Measurements from ENCODE around the gene TCF19. TPM values are rescaled to one million over a fixed set of nuclear protein-coding genes. Genes with fewer than 3 reads are reported as not detected.

The TCF19 gene
- total RNA-seq, 1 experiment from 2014 or later, result 15.0 TPM

DNA sequence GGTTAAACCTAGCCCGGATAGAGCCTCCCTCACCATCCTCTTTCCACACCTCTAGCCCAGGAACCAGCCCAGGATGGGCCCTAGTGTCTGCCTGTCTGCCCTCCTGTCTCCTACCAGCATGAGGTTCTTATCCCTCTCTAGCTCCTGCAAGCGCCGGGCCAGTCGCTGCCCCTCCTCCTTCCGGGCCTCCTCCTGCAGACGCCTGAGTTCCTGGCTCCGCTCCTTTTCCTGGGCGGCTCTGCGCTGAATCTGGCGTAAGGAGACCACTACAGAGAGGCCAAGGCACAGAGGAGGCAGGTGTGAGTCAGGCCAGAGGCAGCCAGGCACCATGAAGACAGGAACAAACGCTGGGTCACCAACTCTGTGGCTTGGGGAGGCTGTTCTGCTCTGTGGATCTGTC lies 15.2 kb upstream of the TCF19 start:
- Histone ChIP-seq H3K79me1 (ENCODE audit: insufficient read depth, low read depth, low read length, poor library complexity, severe bottlenecking) (no peaks in the 10 kb centered on the region), H3K23me2 (ENCODE audit: insufficient read length, low read depth, low read length, poor library complexity, severe bottlenecking) (no peaks in the 10 kb centered on the region), H3K79me2 (ENCODE audit: insufficient read depth, low read length) (no peaks in the 10 kb centered on the region), H2BK5ac (ENCODE audit: insufficient read length, low read length) (no peak overlapping the region), H3K9me3 (ENCODE audit: control insufficient read depth, low read depth, low read length) (no peaks in the 10 kb centered on the region), H3K4me2 (ENCODE audit: insufficient read depth, insufficient read length, low read length) (no peak overlapping the region), H2AK5ac (ENCODE audit: insufficient read length, low read length) (no peak overlapping the region), H2BK20ac (ENCODE audit: low read depth, low read length, poor library complexity, severe bottlenecking) (no peak overlapping the region), H2BK120ac (ENCODE audit: low read depth, low read length, poor library complexity, severe bottlenecking) (no peak overlapping the region), H4K20me1 (ENCODE audit: control insufficient read depth, insufficient read depth, insufficient read length) (no peaks in the 10 kb centered on the region), H2BK15ac (ENCODE audit: low read depth, low read length) (no peak overlapping the region), H2AFZ (ENCODE audit: low read length) (no peak overlapping the region), H3K18ac (ENCODE audit: insufficient read length, low read depth, low read length) (no peak overlapping the region), H3K4me1 (ENCODE audit: insufficient read depth, low read length) (peaks cover 3% of the 10 kb centered on the region; the same call in 1 of the 2 replicates), H3K23ac (ENCODE audit: insufficient read length, low read depth, low read length) (no peak overlapping the region), H4K5ac (ENCODE audit: insufficient read length, low read depth, low read length) (no peak overlapping the region), H3K4ac (ENCODE audit: low read depth, low read length) (no peak overlapping the region), H3K9ac (ENCODE audit: extremely low read depth, insufficient read length, low read length) (no peak overlapping the region), H3T11ph (ENCODE audit: low read length) (no peak overlapping the region), H2BK12ac (ENCODE audit: insufficient read length, low read depth, low read length) (no peak overlapping the region), H3K14ac (ENCODE audit: insufficient read depth, low read length) (no peak overlapping the region; the same call in 1 of the 2 replicates), H4K91ac (ENCODE audit: insufficient read length, low read depth, low read length) (no peak overlapping the region), H3K27ac (ENCODE audit: insufficient read length, low read depth, low read length) (no peak overlapping the region), H4K8ac (replicated peaks; ENCODE audit: insufficient read length, low read depth, low read length) (no peak overlapping the region), H3K27me3 (ENCODE audit: insufficient read depth, low read length) (no peaks in the 10 kb centered on the region), H3K56ac (ENCODE audit: insufficient read length, low read depth, low read length) (no peak overlapping the region)
- peak overlapping the region; percentile 26 to 66; a peak in 4 of 5 replicates for H3K4me3 Mint-ChIP-seq
- WGBS (ENCODE audit: extremely low coverage, insufficient read length, low lambda C conversion rate), result no CpG with 5 or more reads among the region's 11 CpGs
- peaks cover 23 to 53% (median 46%) of the 10 kb centered on the region in 3 experiments for H3K36me3 Mint-ChIP-seq (ENCODE audit: insufficient read depth in 1 of 3, low read depth in 3 of 3)
- H3K9me3 Mint-ChIP-seq, result no peaks in the 10 kb centered on the region
- DNase-seq, result peak; percentile 92
- TF ChIP-seq, protein P1, sequence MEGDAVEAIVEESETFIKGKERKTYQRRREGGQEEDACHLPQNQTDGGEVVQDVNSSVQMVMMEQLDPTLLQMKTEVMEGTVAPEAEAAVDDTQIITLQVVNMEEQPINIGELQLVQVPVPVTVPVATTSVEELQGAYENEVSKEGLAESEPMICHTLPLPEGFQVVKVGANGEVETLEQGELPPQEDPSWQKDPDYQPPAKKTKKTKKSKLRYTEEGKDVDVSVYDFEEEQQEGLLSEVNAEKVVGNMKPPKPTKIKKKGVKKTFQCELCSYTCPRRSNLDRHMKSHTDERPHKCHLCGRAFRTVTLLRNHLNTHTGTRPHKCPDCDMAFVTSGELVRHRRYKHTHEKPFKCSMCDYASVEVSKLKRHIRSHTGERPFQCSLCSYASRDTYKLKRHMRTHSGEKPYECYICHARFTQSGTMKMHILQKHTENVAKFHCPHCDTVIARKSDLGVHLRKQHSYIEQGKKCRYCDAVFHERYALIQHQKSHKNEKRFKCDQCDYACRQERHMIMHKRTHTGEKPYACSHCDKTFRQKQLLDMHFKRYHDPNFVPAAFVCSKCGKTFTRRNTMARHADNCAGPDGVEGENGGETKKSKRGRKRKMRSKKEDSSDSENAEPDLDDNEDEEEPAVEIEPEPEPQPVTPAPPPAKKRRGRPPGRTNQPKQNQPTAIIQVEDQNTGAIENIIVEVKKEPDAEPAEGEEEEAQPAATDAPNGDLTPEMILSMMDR (conservative IDR thresholded peaks at IDR 0.05), result no peak
- H3K4me1 Mint-ChIP-seq, result peaks cover 38 to 41% of the 10 kb centered on the region in 2 experiments
- no peaks in the 10 kb centered on the region; the same call in 1 of the 2 replicates for H3K27me3 Mint-ChIP-seq (ENCODE audit: low read depth)
- peak overlapping the region; percentile 28 to 89 (median 82); a peak in 5 of 7 replicates for H3K27ac Mint-ChIP-seq

All from H9 (cell line).